HG03039 (cell line): ENCODE measurements around the gene EHMT1.

Experiments
- ATAC-seq: cut with Tn5 transposase; IDR thresholded peaks from one replicate; pipeline ENCODE4 v1.9.1; 2021; ENCODE audit warnings: mild to moderate bottlenecking, moderate library complexity; ENCODE audit not compliant: unreplicated experiment

The EHMT1 gene

DNA sequence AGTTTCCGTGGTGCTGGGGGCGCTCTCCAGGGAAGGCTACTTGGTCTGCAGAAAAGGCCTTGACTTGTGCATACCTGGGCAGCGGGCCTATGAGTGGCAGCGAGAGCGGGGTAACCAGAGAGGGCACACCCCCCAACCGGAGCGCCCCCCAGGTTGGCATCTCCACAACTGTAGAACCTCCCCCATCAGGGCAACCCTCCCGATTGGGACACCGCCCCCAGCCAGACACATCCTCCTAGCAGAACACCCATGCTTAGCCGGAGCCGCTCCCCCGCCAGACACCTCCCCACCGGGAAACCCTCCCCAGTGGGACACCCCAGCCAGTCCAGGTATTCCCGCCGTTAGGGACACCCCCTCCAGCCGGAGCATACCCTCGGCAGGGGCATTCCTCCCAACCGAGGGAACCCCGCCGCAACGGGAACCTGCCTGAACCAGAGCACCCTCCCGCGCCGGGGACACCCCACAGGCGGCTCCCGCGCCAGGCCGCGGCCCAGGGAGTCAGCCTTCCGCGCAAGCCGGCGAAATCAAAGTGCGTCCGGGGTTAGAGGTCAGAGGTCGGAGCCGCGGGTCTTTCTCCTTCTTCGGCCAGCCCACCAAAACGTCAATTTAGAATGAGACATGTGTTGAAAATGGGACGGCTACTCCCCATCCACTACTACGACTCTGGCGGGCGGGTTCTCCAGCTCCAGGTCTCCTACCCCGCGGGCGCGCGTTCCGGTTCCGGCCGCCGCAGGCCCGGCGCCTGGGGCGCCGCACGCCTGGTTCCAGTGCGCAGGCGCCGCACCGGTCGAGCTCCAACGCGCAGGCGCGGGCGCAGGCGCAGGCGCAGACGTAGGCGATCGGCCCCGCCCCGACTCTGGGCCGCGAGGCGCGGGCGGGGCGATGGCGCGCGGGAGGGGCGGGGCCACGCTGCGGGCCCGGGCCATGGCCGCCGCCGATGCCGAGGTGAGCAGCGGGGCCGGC is at the start of gene EHMT1:
Gene EHMT1, plus strand, starts transcription at position 901 of the 963 bp plus-strand sequence. Its CDS starts 24 bp downstream, at position 925.
- ATAC-seq = peak; percentile 61

DNA sequence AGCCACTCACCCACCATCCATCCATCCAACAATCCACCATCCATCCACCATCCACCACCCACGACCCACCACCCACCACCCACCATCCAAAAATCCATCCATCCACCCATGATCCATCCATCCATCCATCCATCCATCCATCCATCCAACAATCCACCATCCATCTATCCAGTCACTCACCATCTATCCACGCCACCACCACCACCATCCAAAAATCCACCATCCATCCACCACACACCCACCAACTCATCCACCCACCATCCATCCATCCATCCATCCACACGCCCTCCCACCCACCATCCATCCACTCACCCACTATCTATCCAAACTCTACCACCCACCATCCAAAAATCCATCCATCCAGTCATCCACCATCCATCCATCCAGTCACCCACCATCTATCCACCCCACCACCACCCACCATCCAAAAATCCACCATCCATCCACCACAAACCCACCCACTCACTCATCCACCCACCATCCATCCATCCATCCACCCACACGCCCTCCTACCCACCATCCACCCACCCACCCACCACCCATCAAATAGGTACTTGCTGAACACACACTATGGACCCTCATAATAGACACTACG is 49.1 kb upstream of the EHMT1 start:
- ATAC-seq = no peak

DNA sequence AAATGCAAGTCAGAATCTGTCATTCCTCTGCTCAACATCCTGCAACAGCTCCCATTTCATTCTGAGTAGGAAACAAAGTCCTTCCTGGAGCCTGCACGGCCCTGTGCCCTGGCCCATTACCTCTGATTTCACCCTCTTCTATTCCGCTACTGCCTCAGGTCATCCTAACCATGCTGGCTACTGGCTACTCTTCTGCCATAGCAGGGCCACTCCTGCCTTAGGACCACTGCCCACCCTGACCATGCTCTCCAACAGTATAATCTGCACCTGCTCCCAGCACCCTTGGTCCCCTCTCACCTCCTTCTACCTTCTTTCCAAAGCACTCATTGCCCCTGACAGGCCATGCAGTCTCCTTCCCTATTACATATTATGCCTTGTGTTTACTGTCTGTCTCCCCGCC is 48.2 kb upstream of the EHMT1 start:
- no peak for ATAC-seq

DNA sequence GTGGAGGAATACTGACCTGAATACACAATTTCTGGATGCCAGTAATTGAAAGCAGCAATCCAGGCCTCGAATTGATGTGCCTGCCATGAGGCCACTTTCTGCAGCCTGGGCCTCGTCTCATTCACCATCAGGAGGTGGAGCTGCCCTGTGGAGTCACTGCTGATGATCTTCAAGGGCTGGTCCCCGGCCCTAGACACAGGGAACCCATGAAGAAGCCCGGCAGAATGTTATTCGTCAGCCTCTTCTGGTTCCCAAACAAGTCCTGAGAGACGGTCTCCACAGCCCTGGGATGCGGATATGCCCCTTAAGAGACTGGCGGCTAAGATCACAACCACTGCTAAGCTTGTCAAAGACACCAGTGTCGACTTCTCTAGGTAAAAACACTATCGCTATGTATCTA is 44.6 kb upstream of the EHMT1 start:
- no peak for ATAC-seq

DNA sequence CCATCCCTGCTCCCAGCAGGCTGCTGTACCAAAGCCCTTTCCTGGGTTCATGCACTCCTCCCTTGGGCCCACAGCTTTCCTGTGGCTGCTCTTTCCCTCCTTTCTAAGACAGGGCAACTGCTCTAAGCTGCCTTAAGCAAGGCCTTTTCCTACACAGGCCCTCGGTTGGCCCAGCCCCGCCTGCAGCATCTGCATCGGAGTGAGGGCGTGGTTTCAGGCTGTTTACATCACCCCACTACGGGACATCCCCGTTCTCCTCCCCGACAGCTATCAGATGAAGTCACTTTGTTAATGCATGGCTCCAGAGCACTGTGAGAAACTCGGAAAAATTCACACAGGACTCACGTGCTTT is 43.5 kb upstream of the EHMT1 start:
- no peak for ATAC-seq

DNA sequence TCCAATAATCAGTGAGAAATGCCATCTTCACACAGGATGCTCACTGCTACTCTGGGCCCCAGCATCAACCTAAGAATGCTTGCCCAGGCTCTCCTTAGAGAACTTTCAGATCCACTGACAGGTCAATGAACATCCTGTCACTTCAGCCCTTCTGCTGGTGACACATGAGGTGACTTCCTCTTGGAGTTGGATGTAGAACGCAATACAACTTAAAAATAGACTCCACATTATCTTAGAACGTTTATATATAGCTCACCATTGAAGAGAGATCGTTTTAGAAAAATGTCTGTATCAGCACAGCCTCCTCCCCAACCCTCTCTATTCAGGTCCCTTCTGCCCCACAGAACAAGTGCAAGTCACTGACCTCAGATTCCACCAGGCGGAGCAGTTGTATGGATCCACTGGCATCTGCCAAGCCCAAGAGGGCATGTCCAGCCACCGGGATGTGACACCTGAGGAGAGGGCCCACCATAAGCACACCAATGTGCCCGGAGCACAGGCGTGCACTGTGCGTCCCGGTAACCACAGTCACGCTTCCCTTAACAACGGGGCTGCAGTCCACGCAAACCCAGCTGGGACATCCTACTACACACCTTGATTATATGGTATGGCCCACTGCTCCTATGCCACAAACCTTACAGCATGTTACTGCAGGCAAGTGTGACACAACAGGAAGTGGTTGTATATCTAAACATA is 42.9 kb upstream of the EHMT1 start:
- no peak for ATAC-seq

DNA sequence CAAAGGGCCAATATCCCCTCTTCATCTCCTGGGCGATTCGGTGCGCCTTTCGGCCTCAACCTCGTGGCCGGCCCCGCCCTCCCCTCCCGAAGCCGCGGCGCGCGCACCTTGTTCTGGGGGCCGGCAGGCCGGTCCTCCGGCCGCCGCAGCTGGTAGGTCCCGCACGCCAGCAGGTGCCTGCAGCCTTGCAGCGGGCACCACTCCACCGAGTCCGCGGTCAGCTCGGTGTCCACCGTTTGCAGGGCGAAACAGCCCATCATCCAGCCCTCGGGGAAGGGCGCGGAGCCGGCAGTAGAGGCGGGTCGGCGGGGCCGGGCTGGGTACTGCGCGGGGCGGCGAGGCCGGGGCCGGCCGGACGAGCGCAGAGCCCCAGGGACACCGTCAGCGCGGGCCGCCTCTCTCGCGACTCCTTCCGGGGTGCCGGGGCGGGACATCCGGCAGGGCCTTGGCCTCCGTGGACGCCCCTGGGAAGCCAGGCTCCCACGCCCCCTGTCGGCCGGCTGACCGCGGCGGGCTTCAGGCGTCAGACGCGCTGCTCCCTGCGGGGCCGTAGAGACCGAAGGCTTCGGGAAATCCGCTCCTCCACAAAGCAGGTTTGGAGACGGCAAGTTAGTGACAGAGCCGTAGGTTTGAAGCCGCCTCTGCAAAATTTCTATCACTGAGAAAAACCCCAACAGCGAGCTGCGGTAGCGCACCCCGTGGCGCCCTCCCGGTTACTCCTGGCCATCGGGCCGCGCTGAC is 40.1 kb upstream of the EHMT1 start, which contains the start of gene DPH7:
Gene DPH7, minus strand, starts transcription at position 408 of the 741 bp plus-strand sequence. Its CDS starts 148 bp downstream, at position 260.
- ATAC-seq = peak; percentile 83

DNA sequence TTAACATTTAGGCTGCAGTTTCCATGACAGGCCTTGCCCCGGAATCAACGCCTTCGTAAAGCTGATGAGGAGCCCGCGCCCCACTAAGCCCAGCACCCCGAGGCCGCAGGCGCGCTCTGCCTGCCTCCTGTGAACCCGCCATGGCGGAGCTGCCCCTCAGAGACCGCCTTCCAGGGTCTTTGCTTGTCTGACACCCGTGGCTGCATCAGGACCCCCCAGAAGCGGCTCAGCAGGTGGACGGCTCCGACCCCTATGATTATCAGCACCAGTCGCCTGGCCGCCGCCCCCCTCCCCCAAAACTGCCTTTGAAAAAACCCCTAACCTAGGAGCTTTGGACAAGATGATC is 39.6 kb upstream of the EHMT1 start:
- no peak for ATAC-seq

DNA sequence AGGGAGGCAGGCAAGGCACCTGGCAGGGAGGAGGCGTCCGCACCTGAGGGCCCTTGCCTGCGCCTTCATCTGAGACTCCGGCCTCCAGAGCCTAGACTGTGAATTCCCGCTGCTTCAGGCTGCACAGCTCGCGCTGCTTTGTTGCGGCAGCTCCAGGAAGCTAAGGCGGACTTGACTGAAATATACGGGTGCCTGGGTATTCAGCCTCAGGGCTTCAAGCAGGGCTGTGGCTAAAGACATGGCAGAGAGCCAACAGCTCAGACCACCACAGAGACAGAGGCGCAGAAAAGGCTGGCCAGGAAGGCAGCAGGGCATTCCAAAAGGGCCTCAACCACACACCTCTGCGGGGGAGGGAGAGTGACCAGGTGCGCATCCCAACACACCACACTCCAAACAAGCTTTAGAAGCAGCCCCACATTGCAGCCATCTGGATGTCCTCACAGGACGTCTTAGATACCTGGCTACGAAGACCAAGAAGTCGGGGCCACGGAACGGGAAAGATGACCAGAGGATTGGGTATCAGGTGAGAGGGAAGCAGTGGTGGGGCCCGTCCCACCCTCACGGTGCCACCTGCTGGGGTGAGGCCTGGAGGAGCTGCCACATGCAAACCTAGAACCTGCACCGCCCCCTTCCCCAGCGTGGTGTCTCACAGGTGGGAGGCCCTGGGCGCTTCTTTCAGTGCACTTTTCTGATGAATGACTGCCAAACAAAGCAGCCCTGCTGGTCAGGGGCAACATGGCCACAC is 38.4 kb upstream of the EHMT1 start:
- ATAC-seq = no peak

DNA sequence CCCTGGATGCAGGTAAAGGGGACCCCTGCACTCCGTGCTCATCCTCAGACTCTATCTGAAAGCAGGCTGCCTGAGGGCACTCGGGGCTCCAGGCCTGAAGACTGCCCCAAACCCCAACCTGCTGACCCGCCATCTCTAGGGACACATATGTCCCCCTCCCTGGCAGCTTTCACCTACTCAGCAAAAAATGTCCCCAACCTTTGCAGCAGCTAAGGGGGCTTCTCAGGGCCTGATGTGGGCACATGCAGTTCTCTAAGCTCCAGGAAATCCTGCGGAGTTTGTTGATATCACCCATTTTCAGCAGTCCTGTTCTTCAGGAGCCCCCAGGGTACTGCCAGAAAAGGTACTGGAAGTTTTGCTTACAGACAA is 37.9 kb upstream of the EHMT1 start:
- no peak for ATAC-seq

DNA sequence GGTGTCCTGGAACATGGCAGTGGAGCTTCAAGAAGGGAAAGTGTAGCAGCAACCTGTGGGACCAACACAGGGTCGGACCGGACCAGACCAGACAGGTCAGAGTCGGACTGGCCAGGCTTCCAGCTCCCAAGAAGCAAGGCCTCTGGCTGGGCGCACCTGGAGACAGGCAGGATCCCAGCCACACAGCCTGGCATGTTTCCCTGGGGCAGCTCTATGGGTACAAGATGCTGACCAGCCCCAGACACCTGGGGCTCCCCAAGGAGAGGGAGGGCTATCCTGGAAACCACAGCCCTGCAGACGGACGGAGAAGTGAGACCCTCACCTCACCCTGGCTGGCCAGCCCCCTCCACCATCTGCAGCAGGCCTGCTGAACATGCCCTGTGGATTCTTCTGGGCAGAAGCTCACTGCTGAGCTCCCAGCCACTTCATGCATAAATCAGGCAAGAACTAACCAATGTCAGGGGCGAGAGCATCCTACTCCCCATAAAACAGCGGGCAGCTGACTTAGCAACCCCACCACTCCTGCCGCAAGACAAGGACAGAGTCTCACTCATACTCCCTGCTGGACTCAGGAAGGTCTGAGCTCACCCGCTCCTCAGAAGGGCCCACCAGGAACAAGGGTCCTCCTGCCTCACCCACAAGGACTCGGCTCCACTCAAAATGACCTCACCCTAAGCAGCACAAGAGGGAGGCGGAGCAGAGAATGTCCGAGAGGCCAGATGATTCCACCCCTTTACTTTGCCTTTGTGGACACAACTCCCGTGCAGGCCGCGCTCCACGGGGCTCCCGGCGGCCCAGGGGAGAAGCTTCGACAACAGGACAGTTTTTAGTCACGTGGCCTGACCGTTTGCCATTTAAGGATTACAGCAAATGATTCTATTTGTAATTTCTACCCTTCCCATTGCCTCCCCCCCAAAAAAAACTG is 37.2 kb upstream of the EHMT1 start:
- no peak for ATAC-seq

DNA sequence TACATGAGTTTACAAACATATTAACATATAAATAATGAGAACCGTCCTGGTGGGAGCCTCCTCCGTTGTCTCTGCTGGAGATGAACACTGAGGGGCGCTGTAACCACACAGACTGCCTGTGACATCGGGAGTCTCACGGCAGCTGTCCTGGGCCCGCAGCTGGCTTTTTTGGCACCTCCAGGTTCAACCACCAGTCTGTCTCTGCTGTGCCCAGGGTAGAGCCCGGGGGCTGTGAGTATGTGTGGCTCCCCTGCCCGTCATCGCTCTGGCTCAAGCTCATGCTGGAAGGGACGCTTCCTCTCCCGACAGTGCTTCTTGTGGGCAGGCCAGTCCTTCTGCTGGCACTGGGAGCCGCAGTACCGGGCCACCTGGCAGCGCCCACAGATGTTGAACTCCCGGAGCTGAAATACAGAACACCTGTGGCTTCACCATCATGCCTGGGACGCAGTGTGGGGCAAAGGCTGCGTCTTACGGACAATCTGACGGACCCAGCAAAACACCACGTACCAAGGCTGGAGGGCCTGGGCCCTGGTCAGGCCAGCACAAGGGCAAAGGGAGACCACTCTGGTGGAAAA is 36.4 kb upstream of the EHMT1 start:
- ATAC-seq = no peak

DNA sequence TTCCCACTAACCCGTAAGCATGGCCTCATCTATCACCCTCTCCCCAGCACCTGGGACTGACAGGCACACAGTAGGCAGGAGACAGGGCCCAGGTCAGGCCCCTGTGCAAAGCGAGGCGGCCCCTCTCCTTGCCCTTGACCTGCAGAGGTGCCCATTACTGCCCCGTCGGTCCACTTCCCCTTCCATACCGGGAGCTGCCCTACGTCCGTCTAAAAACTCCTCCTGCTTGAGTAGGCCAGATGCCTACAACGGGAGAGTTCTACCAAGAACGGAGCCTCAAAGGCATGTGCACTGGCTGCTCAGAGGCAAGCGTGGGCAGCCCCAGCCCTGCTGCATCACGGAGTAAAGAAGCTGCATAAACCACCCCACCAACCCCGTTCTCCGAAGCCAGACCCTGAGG is 35.5 kb upstream of the EHMT1 start:
- ATAC-seq = no peak

DNA sequence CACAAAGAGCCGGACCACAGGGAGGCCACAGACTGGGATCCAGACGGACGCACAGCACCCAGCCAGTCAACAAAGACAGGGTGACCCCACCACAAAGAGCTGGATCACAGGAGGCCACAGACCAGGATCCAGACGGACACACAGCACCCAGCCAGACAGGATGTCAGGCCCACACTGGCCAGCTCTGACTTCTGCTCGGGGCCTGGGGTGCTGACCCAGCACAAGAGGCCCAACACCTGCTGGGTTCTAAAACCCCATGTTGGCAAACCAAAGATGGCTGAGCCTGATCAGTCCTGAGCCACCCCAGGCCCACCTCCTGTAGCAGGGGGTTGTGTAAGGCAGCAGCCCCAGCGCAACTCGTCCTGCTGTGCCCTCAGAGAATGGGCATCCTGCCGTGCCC is 34.8 kb upstream of the EHMT1 start:
- no peak for ATAC-seq

DNA sequence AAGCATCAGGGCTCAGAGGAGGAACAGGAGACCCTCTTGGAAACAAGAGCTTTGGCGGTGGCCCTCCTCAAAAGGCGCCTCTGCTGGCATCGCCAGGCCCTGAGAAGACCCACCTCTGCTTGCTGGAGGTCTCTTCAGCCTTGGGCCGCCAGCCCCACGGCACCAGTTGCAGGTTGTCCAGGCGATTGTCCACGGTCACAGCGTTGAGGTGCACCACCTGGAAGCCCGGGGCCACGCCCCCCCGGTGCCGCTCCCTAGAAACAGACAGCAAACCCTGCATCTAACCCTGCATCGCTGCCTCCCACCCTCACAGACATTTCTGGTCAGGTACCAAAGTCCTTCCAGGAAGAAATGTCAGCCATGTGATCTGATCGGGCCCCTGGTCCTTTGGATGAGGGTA is 32.0 kb upstream of the EHMT1 start:
- ATAC-seq = no peak

DNA sequence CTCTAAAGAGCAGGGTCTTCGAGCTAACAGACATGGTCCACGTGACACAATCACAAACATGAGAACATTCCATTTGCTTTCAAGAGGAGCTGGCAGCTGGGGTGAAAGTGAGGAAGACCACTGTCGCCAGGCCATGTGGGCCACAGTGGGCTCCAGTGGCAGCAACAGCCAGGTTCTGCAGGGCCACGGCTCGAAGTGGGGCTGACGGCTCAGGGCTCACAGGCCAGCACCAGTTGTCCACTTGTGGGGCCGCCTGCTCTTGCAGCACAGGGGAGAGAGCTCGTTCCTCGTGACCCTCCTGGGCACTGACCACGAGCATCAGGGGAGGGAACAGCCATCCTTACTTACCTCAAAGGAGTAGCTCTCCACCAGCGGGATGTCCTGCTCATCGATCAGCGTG is 30.5 kb upstream of the EHMT1 start:
- ATAC-seq = no peak

DNA sequence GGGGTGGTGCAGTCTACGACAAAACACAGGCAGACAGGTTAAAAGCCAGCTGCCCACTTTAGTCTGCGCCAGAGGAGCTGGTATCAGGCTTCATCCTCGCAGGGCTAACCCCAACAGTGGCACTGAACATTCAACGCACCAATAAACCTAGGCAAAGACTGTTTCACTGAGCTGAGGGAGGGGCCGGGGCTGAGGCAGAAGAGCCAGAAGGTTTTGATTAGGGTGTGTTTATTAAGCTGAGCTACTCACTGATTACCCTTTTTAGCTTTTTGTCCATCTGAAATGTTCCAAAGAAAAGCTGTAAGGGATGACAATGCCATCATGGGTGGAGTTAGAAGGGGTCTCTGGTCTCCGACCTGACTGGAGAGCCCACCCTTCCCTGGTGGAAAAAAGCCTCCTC is 29.9 kb upstream of the EHMT1 start:
- ATAC-seq = no peak

DNA sequence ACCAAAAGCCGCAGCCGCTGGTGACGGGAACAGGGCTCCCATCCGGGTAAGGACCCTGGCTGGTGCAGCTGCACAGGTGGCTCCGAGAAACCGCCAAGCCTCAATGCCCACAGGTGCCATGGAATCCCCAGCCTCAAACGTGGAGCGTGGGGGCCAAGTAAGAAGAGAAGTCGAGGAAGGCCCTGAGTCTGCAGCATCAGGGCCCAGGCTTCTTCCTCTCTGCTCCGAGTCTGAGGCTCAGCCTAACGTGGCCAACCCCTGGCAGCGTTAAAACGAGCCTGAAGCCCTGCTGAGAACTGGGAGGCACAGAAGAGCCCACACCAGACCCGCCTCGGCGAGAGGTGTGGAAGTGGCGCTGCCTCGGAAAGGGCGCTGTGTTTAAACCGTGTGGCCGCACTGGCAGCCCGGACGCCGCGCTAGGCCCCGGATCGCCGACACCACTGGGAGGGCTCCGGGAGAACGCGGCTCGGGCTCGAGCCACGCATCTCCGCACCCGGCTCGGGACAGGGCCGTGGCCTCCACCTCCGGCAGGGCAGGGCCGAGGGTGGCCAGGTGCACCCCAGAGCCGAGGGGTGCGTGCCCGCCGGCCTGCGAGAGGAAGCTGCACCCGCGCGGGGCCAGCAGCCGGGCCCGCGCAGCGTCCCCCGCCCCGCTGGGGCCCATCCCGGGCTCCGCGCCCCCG is 29.2 kb upstream of the EHMT1 start:
- peak; percentile 3 for ATAC-seq

DNA sequence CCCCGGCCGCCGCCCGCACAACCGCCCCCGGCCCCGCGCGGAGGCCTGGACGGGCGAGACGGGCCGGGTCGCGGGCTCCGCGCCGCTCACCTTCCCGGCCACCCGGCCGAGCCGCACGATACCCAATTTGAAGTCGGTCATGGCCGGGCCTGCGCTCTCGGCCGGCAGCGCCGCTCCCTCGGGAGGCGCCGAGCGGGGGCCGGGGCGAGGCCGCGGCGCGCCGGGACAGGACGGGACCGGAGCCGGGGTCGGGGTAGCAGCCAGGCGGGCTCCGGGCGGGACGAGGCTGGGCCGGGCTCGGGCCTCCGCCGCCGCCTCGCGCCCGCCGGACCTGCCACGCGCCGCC is 28.7 kb upstream of the EHMT1 start:
- peak; percentile 7 for ATAC-seq
